HG03039 (cell line): ENCODE measurements around the gene PROK2.
A peak's percentile ranks its signal among the peaks of the same experiment; 100 is the strongest.

ENCODE experiments used
- ATAC-seq: cut with Tn5 transposase; IDR thresholded peaks from one replicate; pipeline ENCODE4 v1.9.1; 2021; ENCODE audit warnings: mild to moderate bottlenecking, moderate library complexity; ENCODE audit not compliant: unreplicated experiment

The PROK2 gene

GRCh38 chr3:71784914-71785531 lies at the start of gene PROK2:
PROK2 (minus strand) TSS chr3:71785148; CDS start chr3:71785052, 96 bp downstream.
- no peak for ATAC-seq

GRCh38 chr3:71831599-71831998 lies 46.7 kb upstream of the PROK2 start:
- ATAC-seq = no peak

GRCh38 chr3:71825551-71826283 lies 40.8 kb upstream of the PROK2 start:
- peak; percentile 61 for ATAC-seq

GRCh38 chr3:71821116-71821515 lies 36.2 kb upstream of the PROK2 start:
- ATAC-seq = no peak

GRCh38 chr3:71817262-71817661 lies 32.3 kb upstream of the PROK2 start:
- ATAC-seq = no peak

- no peak for ATAC-seq
Observed at GRCh38 chr3:71816767-71817156, 31.8 kb upstream of the PROK2 start.

GRCh38 chr3:71815340-71816067 lies 30.6 kb upstream of the PROK2 start:
- no peak for ATAC-seq

GRCh38 chr3:71813704-71814103 lies 28.8 kb upstream of the PROK2 start:
- ATAC-seq = no peak

- ATAC-seq = no peak
Observed at GRCh38 chr3:71813073-71813472, 28.1 kb upstream of the PROK2 start.

- no peak for ATAC-seq
Observed at GRCh38 chr3:71810056-71810455, 25.1 kb upstream of the PROK2 start.

GRCh38 chr3:71809321-71810026 lies 24.5 kb upstream of the PROK2 start:
- ATAC-seq = no peak

GRCh38 chr3:71806736-71807135 lies 21.8 kb upstream of the PROK2 start:
- ATAC-seq = no peak

- ATAC-seq = no peak
Observed at GRCh38 chr3:71805691-71806090, 20.7 kb upstream of the PROK2 start.

GRCh38 chr3:71805199-71805598 lies 20.3 kb upstream of the PROK2 start:
- ATAC-seq = no peak

- no peak for ATAC-seq
Observed at GRCh38 chr3:71803248-71803647, 18.3 kb upstream of the PROK2 start.

GRCh38 chr3:71801986-71802385 lies 17.0 kb upstream of the PROK2 start:
- no peak for ATAC-seq

GRCh38 chr3:71800023-71800422 lies 15.1 kb upstream of the PROK2 start:
- ATAC-seq = no peak

GRCh38 chr3:71797455-71797854 lies 12.5 kb upstream of the PROK2 start:
- no peak for ATAC-seq

- no peak for ATAC-seq
Observed at GRCh38 chr3:71796290-71796689, 11.3 kb upstream of the PROK2 start.

GRCh38 chr3:71791634-71792033 lies 6.7 kb upstream of the PROK2 start:
- ATAC-seq = no peak

GRCh38 chr3:71789922-71790321 lies 5.0 kb upstream of the PROK2 start:
- no peak for ATAC-seq
